Measurements from ENCODE around the gene ARHGEF10L. TPM values are rescaled to one million over a fixed set of nuclear protein-coding genes. Genes with fewer than 3 reads are reported as not detected.

Gene ARHGEF10L
- total RNA-seq, 1 donor, result 39.1 TPM

GRCh38 chr1:17640975-17641374, 101.5 kb downstream of the ARHGEF10L start:
- Histone ChIP-seq H3K27me3 (ENCODE audit: insufficient read depth, low read length) (no peaks in the 10 kb centered on the region), H3K4me1 (ENCODE audit: insufficient read depth, low read length) (peaks cover 12% of the 10 kb centered on the region), H3K27ac (ENCODE audit: low read depth, low read length) (no peak overlapping the region), H3K4me3 (ENCODE audit: insufficient read depth, low read length) (no peak overlapping the region), H3K36me3 (ENCODE audit: insufficient read depth, low read length) (peaks cover 47% of the 10 kb centered on the region), H2AFZ (ENCODE audit: low read length) (no peak overlapping the region), H3K79me2 (ENCODE audit: insufficient read depth, low read length) (no peaks in the 10 kb centered on the region), H4K20me1 (ENCODE audit: insufficient read depth, low read length) (peaks cover 14% of the 10 kb centered on the region), H3K9me3 (ENCODE audit: low read depth, low read length) (no peaks in the 10 kb centered on the region), H3K4me2 (ENCODE audit: insufficient read depth, low read length) (no peak overlapping the region)
- no peak for TF ChIP-seq CTCF (IDR thresholded peaks at IDR 0.05; ENCODE audit: extremely low read depth, low read depth, low read length)
- no peak for DNase-seq (ENCODE audit: insufficient read length, low spot score, missing footprints)

- Histone ChIP-seq H2AFZ (ENCODE audit: low read length) (no peak overlapping the region), H3K79me2 (ENCODE audit: insufficient read depth, low read length) (no peaks in the 10 kb centered on the region), H3K4me2 (ENCODE audit: insufficient read depth, low read length) (no peak overlapping the region), H4K20me1 (ENCODE audit: insufficient read depth, low read length) (peaks cover 17% of the 10 kb centered on the region), H3K36me3 (ENCODE audit: insufficient read depth, low read length) (peaks cover 47% of the 10 kb centered on the region), H3K9me3 (ENCODE audit: low read depth, low read length) (no peaks in the 10 kb centered on the region), H3K4me1 (ENCODE audit: insufficient read depth, low read length) (no peaks in the 10 kb centered on the region), H3K27me3 (ENCODE audit: insufficient read depth, low read length) (no peaks in the 10 kb centered on the region), H3K27ac (ENCODE audit: low read depth, low read length) (no peak overlapping the region), H3K4me3 (ENCODE audit: insufficient read depth, low read length) (no peak overlapping the region)
- no peak for DNase-seq (ENCODE audit: insufficient read length, low spot score, missing footprints)
- no peak for TF ChIP-seq CTCF (IDR thresholded peaks at IDR 0.05; ENCODE audit: extremely low read depth, low read depth, low read length)
Observed at GRCh38 chr1:17642169-17642568, 102.7 kb downstream of the ARHGEF10L start.

GRCh38 chr1:17642943-17643342, 103.4 kb downstream of the ARHGEF10L start:
- Histone ChIP-seq H3K4me2 (ENCODE audit: insufficient read depth, low read length) (no peak overlapping the region), H3K36me3 (ENCODE audit: insufficient read depth, low read length) (peaks cover 47% of the 10 kb centered on the region), H4K20me1 (ENCODE audit: insufficient read depth, low read length) (peaks cover 21% of the 10 kb centered on the region), H3K27me3 (ENCODE audit: insufficient read depth, low read length) (no peaks in the 10 kb centered on the region), H3K4me1 (ENCODE audit: insufficient read depth, low read length) (no peaks in the 10 kb centered on the region), H3K4me3 (ENCODE audit: insufficient read depth, low read length) (no peak overlapping the region), H3K79me2 (ENCODE audit: insufficient read depth, low read length) (no peaks in the 10 kb centered on the region), H3K27ac (ENCODE audit: low read depth, low read length) (no peak overlapping the region), H3K9me3 (ENCODE audit: low read depth, low read length) (no peaks in the 10 kb centered on the region), H2AFZ (ENCODE audit: low read length) (no peak overlapping the region)
- no peak for DNase-seq (ENCODE audit: insufficient read length, low spot score, missing footprints)
- TF ChIP-seq CTCF (IDR thresholded peaks at IDR 0.05; ENCODE audit: extremely low read depth, low read depth, low read length), result no peak

GRCh38 chr1:17643861-17644703, 104.6 kb downstream of the ARHGEF10L start:
- Histone ChIP-seq H3K27me3 (ENCODE audit: insufficient read depth, low read length) (no peaks in the 10 kb centered on the region), H3K9me3 (ENCODE audit: low read depth, low read length) (no peaks in the 10 kb centered on the region), H4K20me1 (ENCODE audit: insufficient read depth, low read length) (peaks cover 15% of the 10 kb centered on the region), H3K4me3 (ENCODE audit: insufficient read depth, low read length) (no peak overlapping the region), H2AFZ (ENCODE audit: low read length) (no peak overlapping the region), H3K27ac (ENCODE audit: low read depth, low read length) (no peak overlapping the region), H3K4me2 (ENCODE audit: insufficient read depth, low read length) (no peak overlapping the region), H3K4me1 (ENCODE audit: insufficient read depth, low read length) (peaks cover 7% of the 10 kb centered on the region), H3K79me2 (ENCODE audit: insufficient read depth, low read length) (no peaks in the 10 kb centered on the region), H3K36me3 (ENCODE audit: insufficient read depth, low read length) (peaks cover 42% of the 10 kb centered on the region)
- no peak for DNase-seq (ENCODE audit: insufficient read length, low spot score, missing footprints)
- TF ChIP-seq CTCF (IDR thresholded peaks at IDR 0.05; ENCODE audit: extremely low read depth, low read depth, low read length), result no peak
